HL-60 (cell line): ENCODE measurements around the gene ZNF620.

ENCODE experiments used
- GABPA ChIP-seq: IDR thresholded peaks from 2 replicates; pipeline ENCODE4 v1.6.1; 2012; ENCODE audit warnings: low read depth
- POLR2AphosphoS5 ChIP-seq: IDR thresholded peaks from 2 replicates; pipeline ENCODE4 v1.6.1; 2012; ENCODE audit warnings: low read depth
- SPI1 ChIP-seq: IDR thresholded peaks from 2 replicates; pipeline ENCODE4 v1.6.1; 2012; ENCODE audit warnings: low read depth, mild to moderate bottlenecking, borderline replicate concordance
- TF ChIP-seq, protein P1 (sequence below): IDR thresholded peaks from one replicate; pipeline ENCODE4 v1.5.1; 2011; ENCODE audit warnings: low read length, control low read depth, inconsistent platforms; ENCODE audit not compliant: insufficient read depth
- TF ChIP-seq, protein P2 (sequence below): IDR thresholded peaks from 2 replicates; pipeline ENCODE4 v1.6.1; 2012; ENCODE audit warnings: low read depth; ENCODE audit not compliant: insufficient replicate concordance

- TF ChIP-seq, protein P1, sequence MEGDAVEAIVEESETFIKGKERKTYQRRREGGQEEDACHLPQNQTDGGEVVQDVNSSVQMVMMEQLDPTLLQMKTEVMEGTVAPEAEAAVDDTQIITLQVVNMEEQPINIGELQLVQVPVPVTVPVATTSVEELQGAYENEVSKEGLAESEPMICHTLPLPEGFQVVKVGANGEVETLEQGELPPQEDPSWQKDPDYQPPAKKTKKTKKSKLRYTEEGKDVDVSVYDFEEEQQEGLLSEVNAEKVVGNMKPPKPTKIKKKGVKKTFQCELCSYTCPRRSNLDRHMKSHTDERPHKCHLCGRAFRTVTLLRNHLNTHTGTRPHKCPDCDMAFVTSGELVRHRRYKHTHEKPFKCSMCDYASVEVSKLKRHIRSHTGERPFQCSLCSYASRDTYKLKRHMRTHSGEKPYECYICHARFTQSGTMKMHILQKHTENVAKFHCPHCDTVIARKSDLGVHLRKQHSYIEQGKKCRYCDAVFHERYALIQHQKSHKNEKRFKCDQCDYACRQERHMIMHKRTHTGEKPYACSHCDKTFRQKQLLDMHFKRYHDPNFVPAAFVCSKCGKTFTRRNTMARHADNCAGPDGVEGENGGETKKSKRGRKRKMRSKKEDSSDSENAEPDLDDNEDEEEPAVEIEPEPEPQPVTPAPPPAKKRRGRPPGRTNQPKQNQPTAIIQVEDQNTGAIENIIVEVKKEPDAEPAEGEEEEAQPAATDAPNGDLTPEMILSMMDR = no peak
- TF ChIP-seq SPI1 = no peak
- TF ChIP-seq, protein P2, sequence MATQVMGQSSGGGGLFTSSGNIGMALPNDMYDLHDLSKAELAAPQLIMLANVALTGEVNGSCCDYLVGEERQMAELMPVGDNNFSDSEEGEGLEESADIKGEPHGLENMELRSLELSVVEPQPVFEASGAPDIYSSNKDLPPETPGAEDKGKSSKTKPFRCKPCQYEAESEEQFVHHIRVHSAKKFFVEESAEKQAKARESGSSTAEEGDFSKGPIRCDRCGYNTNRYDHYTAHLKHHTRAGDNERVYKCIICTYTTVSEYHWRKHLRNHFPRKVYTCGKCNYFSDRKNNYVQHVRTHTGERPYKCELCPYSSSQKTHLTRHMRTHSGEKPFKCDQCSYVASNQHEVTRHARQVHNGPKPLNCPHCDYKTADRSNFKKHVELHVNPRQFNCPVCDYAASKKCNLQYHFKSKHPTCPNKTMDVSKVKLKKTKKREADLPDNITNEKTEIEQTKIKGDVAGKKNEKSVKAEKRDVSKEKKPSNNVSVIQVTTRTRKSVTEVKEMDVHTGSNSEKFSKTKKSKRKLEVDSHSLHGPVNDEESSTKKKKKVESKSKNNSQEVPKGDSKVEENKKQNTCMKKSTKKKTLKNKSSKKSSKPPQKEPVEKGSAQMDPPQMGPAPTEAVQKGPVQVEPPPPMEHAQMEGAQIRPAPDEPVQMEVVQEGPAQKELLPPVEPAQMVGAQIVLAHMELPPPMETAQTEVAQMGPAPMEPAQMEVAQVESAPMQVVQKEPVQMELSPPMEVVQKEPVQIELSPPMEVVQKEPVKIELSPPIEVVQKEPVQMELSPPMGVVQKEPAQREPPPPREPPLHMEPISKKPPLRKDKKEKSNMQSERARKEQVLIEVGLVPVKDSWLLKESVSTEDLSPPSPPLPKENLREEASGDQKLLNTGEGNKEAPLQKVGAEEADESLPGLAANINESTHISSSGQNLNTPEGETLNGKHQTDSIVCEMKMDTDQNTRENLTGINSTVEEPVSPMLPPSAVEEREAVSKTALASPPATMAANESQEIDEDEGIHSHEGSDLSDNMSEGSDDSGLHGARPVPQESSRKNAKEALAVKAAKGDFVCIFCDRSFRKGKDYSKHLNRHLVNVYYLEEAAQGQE = no peak
- TF ChIP-seq POLR2AphosphoS5 = no peak
- no peak for TF ChIP-seq GABPA
Measured at GRCh38 chr3:40524222-40524567, 18.4 kb downstream of the ZNF620 start.
